HG02870 (cell line): ENCODE data around the gene ERICH6B.

Source experiments
- ATAC-seq: cut with Tn5 transposase; IDR thresholded peaks from one replicate; pipeline ENCODE4 v1.9.1; 2021; ENCODE audit warnings: mild to moderate bottlenecking, moderate library complexity; ENCODE audit not compliant: unreplicated experiment

ERICH6B gene

GRCh38 chr13:45545686-45546409 is 69.7 kb downstream of the ERICH6B start:
- no peak for ATAC-seq

GRCh38 chr13:45544520-45544919 is 71.0 kb downstream of the ERICH6B start:
- no peak for ATAC-seq

GRCh38 chr13:45542878-45543277 is 72.7 kb downstream of the ERICH6B start:
- ATAC-seq: no peak

GRCh38 chr13:45542391-45542790 is 73.1 kb downstream of the ERICH6B start:
- ATAC-seq: no peak

GRCh38 chr13:45541806-45542205 is 73.7 kb downstream of the ERICH6B start:
- no peak for ATAC-seq

GRCh38 chr13:45540864-45541263 is 74.7 kb downstream of the ERICH6B start:
- no peak for ATAC-seq

- ATAC-seq: no peak
These were observed 75.3 kb downstream of the ERICH6B start for GRCh38 chr13:45540195-45540594.

- no peak for ATAC-seq
These were observed 77.2 kb downstream of the ERICH6B start for GRCh38 chr13:45538382-45538781.

- ATAC-seq: no peak
These were observed 78.0 kb downstream of the ERICH6B start for GRCh38 chr13:45537516-45537915.

GRCh38 chr13:45536224-45536623 is 79.3 kb downstream of the ERICH6B start:
- no peak for ATAC-seq

GRCh38 chr13:45534604-45535003 is 80.9 kb downstream of the ERICH6B start:
- no peak for ATAC-seq

GRCh38 chr13:45529758-45530157 is 85.8 kb downstream of the ERICH6B start:
- ATAC-seq: no peak

- ATAC-seq: no peak
These were observed 87.7 kb downstream of the ERICH6B start for GRCh38 chr13:45527699-45528462.

GRCh38 chr13:45522571-45522970 is 93.0 kb downstream of the ERICH6B start:
- no peak for ATAC-seq

- no peak for ATAC-seq
These were observed 94.2 kb downstream of the ERICH6B start for GRCh38 chr13:45521297-45521696.

GRCh38 chr13:45519493-45519892 is 96.0 kb downstream of the ERICH6B start:
- no peak for ATAC-seq

- no peak for ATAC-seq
These were observed 96.9 kb downstream of the ERICH6B start for GRCh38 chr13:45518525-45519245.

GRCh38 chr13:45516757-45517156 is 98.8 kb downstream of the ERICH6B start:
- ATAC-seq: no peak

GRCh38 chr13:45512098-45512496 is 103.4 kb downstream of the ERICH6B start:
- no peak for ATAC-seq

GRCh38 chr13:45511310-45512097 is 104.0 kb downstream of the ERICH6B start:
- ATAC-seq: no peak

GRCh38 chr13:45510672-45511071 is 104.9 kb downstream of the ERICH6B start:
- ATAC-seq: no peak
